HG03469 (cell line): ENCODE data around the gene TAF4.

Source experiments
- ATAC-seq: cut with Tn5 transposase; IDR thresholded peaks from one replicate; pipeline ENCODE4 v1.9.1; 2021; ENCODE audit warnings: mild to moderate bottlenecking, moderate library complexity, moderate number of reproducible peaks; ENCODE audit not compliant: unreplicated experiment

The TAF4 gene

GRCh38 chr20:61924858-61925554 is 140.7 kb downstream of the TAF4 start:
- ATAC-seq, result no peak
